ENCODE results near the gene DOCK2.

DNA sequence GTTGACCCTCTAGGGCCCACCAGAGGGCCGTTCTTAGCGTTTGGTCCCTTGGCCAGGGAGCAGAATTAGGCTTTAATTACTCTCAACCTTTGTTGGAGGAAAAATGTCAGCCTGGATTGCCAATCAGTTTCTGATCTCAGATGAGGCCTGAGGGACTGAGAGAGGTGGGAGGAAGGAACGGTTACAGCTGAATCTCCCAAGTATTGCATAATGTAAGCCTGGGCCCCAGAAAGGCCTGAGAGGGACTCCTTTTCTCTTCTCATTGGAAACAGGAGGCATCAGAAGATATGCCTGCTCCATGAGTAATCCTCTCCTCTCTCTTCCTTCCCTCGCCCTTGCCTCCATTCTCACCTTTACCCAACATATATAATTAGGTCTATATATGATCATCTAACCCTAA is 237.5 kb downstream of the DOCK2 start:
- no peak for TF ChIP-seq ZNF138 (tag by site-specific recombination; IDR thresholded peaks at IDR 0.05; ENCODE audit: borderline replicate concordance)
- TF ChIP-seq, protein P1, sequence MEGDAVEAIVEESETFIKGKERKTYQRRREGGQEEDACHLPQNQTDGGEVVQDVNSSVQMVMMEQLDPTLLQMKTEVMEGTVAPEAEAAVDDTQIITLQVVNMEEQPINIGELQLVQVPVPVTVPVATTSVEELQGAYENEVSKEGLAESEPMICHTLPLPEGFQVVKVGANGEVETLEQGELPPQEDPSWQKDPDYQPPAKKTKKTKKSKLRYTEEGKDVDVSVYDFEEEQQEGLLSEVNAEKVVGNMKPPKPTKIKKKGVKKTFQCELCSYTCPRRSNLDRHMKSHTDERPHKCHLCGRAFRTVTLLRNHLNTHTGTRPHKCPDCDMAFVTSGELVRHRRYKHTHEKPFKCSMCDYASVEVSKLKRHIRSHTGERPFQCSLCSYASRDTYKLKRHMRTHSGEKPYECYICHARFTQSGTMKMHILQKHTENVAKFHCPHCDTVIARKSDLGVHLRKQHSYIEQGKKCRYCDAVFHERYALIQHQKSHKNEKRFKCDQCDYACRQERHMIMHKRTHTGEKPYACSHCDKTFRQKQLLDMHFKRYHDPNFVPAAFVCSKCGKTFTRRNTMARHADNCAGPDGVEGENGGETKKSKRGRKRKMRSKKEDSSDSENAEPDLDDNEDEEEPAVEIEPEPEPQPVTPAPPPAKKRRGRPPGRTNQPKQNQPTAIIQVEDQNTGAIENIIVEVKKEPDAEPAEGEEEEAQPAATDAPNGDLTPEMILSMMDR (tag by site-specific recombination; IDR thresholded peaks at IDR 0.05), result no peak

Measured in HEK293 (cell line).